Nephron (organoid): ENCODE results near the gene FAAP100.

Source experiments
- H3K27ac Mint-ChIP-seq, 3 experiments: 2 replicates each; pipeline ENCODE4 v1.8.0; 2020; ENCODE audit warnings: mixed read lengths in 3 of 3, mild to moderate bottlenecking in 2 of 3, moderate library complexity in 1 of 3
- H3K27me3 Mint-ChIP-seq: 2 replicates; pipeline ENCODE4 v1.8.0; 2021; ENCODE audit warnings: low read depth, mild to moderate bottlenecking, moderate library complexity, mixed read lengths
- H3K36me3 Mint-ChIP-seq: 2 replicates; pipeline ENCODE4 v1.8.0; 2020; ENCODE audit warnings: low read depth, mixed read lengths
- H3K4me1 Mint-ChIP-seq: 2 replicates; pipeline ENCODE4 v1.8.0; 2020; ENCODE audit warnings: mixed read lengths
- H3K4me3 Mint-ChIP-seq, 3 experiments: 2 replicates each; pipeline ENCODE4 v1.8.0; 2020; ENCODE audit warnings: mild to moderate bottlenecking in 3 of 3, mixed read lengths in 3 of 3, moderate library complexity in 2 of 3
- H3K9me3 Mint-ChIP-seq: 2 replicates; pipeline ENCODE4 v1.8.0; 2020; ENCODE audit warnings: mixed read lengths
- TF ChIP-seq, protein P1 (sequence below), 3 experiments: fragments of 200-600 bp; sonication (generic); IDR thresholded peaks; one replicate each; pipeline ENCODE4 v1.5.0; 2021; ENCODE audit warnings: antibody characterized with exemption in 3 of 3; ENCODE audit not compliant: unreplicated experiment in 3 of 3

FAAP100 gene

DNA sequence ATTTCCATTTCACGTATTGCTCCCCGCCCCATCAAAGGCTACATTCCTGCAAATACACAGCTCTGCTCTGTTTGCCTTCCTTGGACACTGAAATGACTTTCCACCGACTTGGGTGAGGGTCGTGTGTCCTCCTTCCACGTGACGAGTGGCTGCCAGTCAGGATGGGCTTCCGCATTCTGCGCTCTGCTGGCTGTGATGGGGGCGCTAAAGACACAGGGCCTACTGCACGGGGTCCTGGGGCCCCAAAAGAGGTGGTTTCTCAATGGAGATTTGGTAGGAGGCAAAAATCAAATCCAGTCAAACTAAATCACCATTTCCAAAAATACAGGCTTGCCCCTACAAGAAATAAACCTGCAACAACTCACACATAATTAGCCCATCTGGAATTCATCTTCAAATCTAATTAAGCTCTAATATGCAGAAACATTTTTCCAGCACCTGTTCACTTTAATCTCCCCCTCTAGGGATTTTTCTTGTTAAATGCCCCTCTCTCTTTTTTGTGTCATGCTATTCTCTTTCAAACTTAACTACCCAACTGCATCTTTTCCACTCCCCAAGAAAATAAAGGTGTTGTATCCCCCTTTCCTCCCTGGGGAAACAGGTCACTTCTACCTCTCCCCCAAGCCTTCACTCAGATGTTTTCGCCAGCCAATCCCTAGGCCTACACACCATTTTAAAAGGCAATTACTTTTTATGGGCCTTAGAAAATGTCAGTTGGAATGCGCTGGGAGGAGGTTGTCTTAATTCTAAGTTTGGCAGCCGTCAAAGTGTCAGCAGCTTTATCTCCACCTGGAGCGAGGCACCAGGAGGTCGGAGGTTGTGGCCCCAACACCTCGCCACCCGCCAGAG lies 21.9 kb upstream of the FAAP100 start:
- TF ChIP-seq, protein P1, sequence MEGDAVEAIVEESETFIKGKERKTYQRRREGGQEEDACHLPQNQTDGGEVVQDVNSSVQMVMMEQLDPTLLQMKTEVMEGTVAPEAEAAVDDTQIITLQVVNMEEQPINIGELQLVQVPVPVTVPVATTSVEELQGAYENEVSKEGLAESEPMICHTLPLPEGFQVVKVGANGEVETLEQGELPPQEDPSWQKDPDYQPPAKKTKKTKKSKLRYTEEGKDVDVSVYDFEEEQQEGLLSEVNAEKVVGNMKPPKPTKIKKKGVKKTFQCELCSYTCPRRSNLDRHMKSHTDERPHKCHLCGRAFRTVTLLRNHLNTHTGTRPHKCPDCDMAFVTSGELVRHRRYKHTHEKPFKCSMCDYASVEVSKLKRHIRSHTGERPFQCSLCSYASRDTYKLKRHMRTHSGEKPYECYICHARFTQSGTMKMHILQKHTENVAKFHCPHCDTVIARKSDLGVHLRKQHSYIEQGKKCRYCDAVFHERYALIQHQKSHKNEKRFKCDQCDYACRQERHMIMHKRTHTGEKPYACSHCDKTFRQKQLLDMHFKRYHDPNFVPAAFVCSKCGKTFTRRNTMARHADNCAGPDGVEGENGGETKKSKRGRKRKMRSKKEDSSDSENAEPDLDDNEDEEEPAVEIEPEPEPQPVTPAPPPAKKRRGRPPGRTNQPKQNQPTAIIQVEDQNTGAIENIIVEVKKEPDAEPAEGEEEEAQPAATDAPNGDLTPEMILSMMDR (IDR thresholded peaks at IDR 0.05; ENCODE audit: unreplicated experiment in 3 of 3): no peak
- H3K27me3 Mint-ChIP-seq: no peaks in the 10 kb centered on the region
- peaks cover 44% of the 10 kb centered on the region for H3K4me1 Mint-ChIP-seq
- peak overlapping the region in 1 of 3 experiments; percentile 51 for H3K4me3 Mint-ChIP-seq
- no peaks in the 10 kb centered on the region for H3K9me3 Mint-ChIP-seq
- H3K27ac Mint-ChIP-seq: peak overlapping the region; percentile 23 to 84 (median 39)
- H3K36me3 Mint-ChIP-seq: peaks cover 57% of the 10 kb centered on the region

- Mint-ChIP-seq H3K9me3 (no peaks in the 10 kb centered on the region), H3K36me3 (peaks cover 54% of the 10 kb centered on the region), H3K4me3 (no peak overlapping the region), H3K27me3 (no peaks in the 10 kb centered on the region), H3K4me1 (peaks cover 46% of the 10 kb centered on the region), H3K27ac (peak overlapping the region in 2 of 3 experiments; percentile 9 to 56)
- TF ChIP-seq, protein P1 (IDR thresholded peaks at IDR 0.05; ENCODE audit: unreplicated experiment in 3 of 3): no peak
These were observed 20.5 kb upstream of the FAAP100 start for GRCh38 chr17:81572563-81573168.

- H3K4me3 Mint-ChIP-seq: peak overlapping the region in 1 of 3 experiments; percentile 25
- H3K9me3 Mint-ChIP-seq: no peaks in the 10 kb centered on the region
- H3K4me1 Mint-ChIP-seq: peaks cover 47% of the 10 kb centered on the region
- peaks cover 64% of the 10 kb centered on the region for H3K36me3 Mint-ChIP-seq
- H3K27me3 Mint-ChIP-seq: no peaks in the 10 kb centered on the region
- TF ChIP-seq, protein P1 (IDR thresholded peaks at IDR 0.05; ENCODE audit: unreplicated experiment in 3 of 3): no peak
- H3K27ac Mint-ChIP-seq: peak overlapping the region in 1 of 3 experiments; percentile 19
These were observed 18.8 kb upstream of the FAAP100 start for GRCh38 chr17:81570964-81571363.

- H3K27ac Mint-ChIP-seq: no peak overlapping the region
- peaks cover 68% of the 10 kb centered on the region for H3K36me3 Mint-ChIP-seq
- H3K9me3 Mint-ChIP-seq: no peaks in the 10 kb centered on the region
- no peak overlapping the region for H3K4me3 Mint-ChIP-seq
- no peaks in the 10 kb centered on the region for H3K27me3 Mint-ChIP-seq
- H3K4me1 Mint-ChIP-seq: peaks cover 49% of the 10 kb centered on the region
- TF ChIP-seq, protein P1 (IDR thresholded peaks at IDR 0.05; ENCODE audit: unreplicated experiment in 3 of 3): no peak
These were observed 17.9 kb upstream of the FAAP100 start for GRCh38 chr17:81569986-81570514.

DNA sequence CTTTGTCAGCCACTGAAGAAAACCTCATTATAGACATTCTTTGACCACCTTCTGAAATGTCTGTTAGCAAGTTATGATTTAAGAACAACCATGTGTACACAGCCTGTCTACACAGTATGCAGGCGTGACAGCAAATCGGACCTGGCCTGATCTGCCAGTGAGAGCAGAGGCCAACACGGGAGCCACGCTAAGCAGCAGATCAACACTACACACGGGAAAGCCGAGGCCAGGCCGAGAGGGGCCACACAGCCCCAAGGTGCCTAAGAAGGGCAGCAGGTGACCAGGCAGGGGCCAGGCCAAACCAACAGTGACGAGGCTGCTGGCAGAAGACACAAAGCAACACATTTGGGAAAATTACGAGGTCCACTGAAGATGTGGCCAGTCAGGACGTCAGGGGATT lies 16.3 kb upstream of the FAAP100 start:
- no peaks in the 10 kb centered on the region for H3K9me3 Mint-ChIP-seq
- no peak overlapping the region for H3K4me3 Mint-ChIP-seq
- peaks cover 65% of the 10 kb centered on the region for H3K36me3 Mint-ChIP-seq
- H3K27me3 Mint-ChIP-seq: no peaks in the 10 kb centered on the region
- peak overlapping the region; percentile 99 to 100 (median 99) for H3K27ac Mint-ChIP-seq
- TF ChIP-seq, protein P1 (IDR thresholded peaks at IDR 0.05; ENCODE audit: unreplicated experiment in 3 of 3): no peak
- peaks cover 38% of the 10 kb centered on the region for H3K4me1 Mint-ChIP-seq
